GM18951 (cell line): ENCODE data around the gene ITGAD.
"Not testable (repeated sequence)": the region's sequence is repeated elsewhere in the genome, so short reads cannot be mapped to it uniquely, and the experiment has no call there.

ENCODE experiments used
- POLR2A ChIP-seq: IDR thresholded peaks from 4 replicates; pipeline ENCODE4 v1.6.1; 2011; ENCODE audit warnings: mild to moderate bottlenecking; ENCODE audit not compliant: insufficient read length, insufficient read depth; ENCODE audit errors: extremely low read depth
- in situ Hi-C: fragments of 300-500 bp; cut with MboI; formaldehyde crosslinking; loops from one replicate; pipeline ENCODE4 v1.12.0; 2022; ENCODE audit warnings: low sequenced_read_pairs, mixed read lengths, inconsistent platforms; ENCODE audit not compliant: unreplicated experiment

The ITGAD gene

GRCh38 chr16:31403590-31404352, 10.6 kb downstream of the ITGAD start:
- TF ChIP-seq POLR2A = no peak
- in situ Hi-C loops = no loop called here

- in situ Hi-C loops = no loop called here
- TF ChIP-seq POLR2A = no peak
Observed at GRCh38 chr16:31404353-31405064, 11.4 kb downstream of the ITGAD start.

GRCh38 chr16:31407406-31407805, 14.3 kb downstream of the ITGAD start:
- no peak for TF ChIP-seq POLR2A
- in situ Hi-C loops = no loop called here

- TF ChIP-seq POLR2A = no peak
- in situ Hi-C loops = no loop called here
Observed at GRCh38 chr16:31409433-31409832, 16.3 kb downstream of the ITGAD start.

GRCh38 chr16:31410082-31410481, 16.9 kb downstream of the ITGAD start:
- in situ Hi-C loops = no loop called here
- TF ChIP-seq POLR2A = no peak

- in situ Hi-C loops = no loop called here
- no peak for TF ChIP-seq POLR2A
Observed at GRCh38 chr16:31411024-31411844, 18.1 kb downstream of the ITGAD start.

GRCh38 chr16:31412750-31413149, 19.6 kb downstream of the ITGAD start:
- TF ChIP-seq POLR2A = no peak
- in situ Hi-C loops = no loop called here

GRCh38 chr16:31413381-31413780, 20.2 kb downstream of the ITGAD start:
- in situ Hi-C loops = no loop called here
- TF ChIP-seq POLR2A = no peak

GRCh38 chr16:31413943-31414342, 20.8 kb downstream of the ITGAD start:
- in situ Hi-C loops = no loop called here
- no peak for TF ChIP-seq POLR2A

GRCh38 chr16:31414706-31415105, 21.6 kb downstream of the ITGAD start:
- TF ChIP-seq POLR2A = no peak
- in situ Hi-C loops = no loop called here

- no peak for TF ChIP-seq POLR2A
- in situ Hi-C loops = no loop called here
Observed at GRCh38 chr16:31416371-31416770, 23.2 kb downstream of the ITGAD start.

GRCh38 chr16:31417036-31417435, 23.9 kb downstream of the ITGAD start:
- in situ Hi-C loops = not testable (repeated sequence)

- in situ Hi-C loops = no loop called here
Observed at GRCh38 chr16:31417916-31418315, 24.8 kb downstream of the ITGAD start.

GRCh38 chr16:31420037-31420436, 26.9 kb downstream of the ITGAD start:
- TF ChIP-seq POLR2A = no peak
- in situ Hi-C loops = no loop called here

More at GRCh38 chr16:31417916-31418315, 24.8 kb downstream of the ITGAD start:
- no peak for TF ChIP-seq POLR2A

- TF ChIP-seq POLR2A = no peak
- in situ Hi-C loops = no loop called here
Observed at GRCh38 chr16:31421587-31421986, 28.5 kb downstream of the ITGAD start.
